ENCODE data around the gene OR6S1.
"Not testable (repeated sequence)": the region's sequence is repeated elsewhere in the genome, so short reads cannot be mapped to it uniquely, and the experiment has no call there.

Gene OR6S1

GRCh38 chr14:20610002-20610765 lies 31.3 kb downstream of the OR6S1 start:
- peak in 1 of 2 experiments; percentile 61 for DNase-seq (ENCODE audit: low read depth in 2 of 2)

- DNase-seq (ENCODE audit: low read depth in 2 of 2), result peak; percentile 69 to 70
These were observed 32.1 kb downstream of the OR6S1 start for GRCh38 chr14:20609215-20610001.

- DNase-seq (ENCODE audit: low read depth in 2 of 2), result no peak
These were observed 32.9 kb downstream of the OR6S1 start for GRCh38 chr14:20608383-20609110.

- no peak for DNase-seq (ENCODE audit: low read depth in 2 of 2)
These were observed 33.9 kb downstream of the OR6S1 start for GRCh38 chr14:20607617-20608016.

- no peak for DNase-seq (ENCODE audit: low read depth in 2 of 2)
These were observed 34.6 kb downstream of the OR6S1 start for GRCh38 chr14:20606902-20607242.

- DNase-seq (ENCODE audit: low read depth in 2 of 2), result no peak
These were observed 35.1 kb downstream of the OR6S1 start for GRCh38 chr14:20606190-20606901.

- DNase-seq (ENCODE audit: low read depth in 2 of 2), result no peak
These were observed 37.4 kb downstream of the OR6S1 start for GRCh38 chr14:20603813-20604690.

- no peak for DNase-seq (ENCODE audit: low read depth in 2 of 2)
These were observed 38.9 kb downstream of the OR6S1 start for GRCh38 chr14:20602583-20602982.

GRCh38 chr14:20601522-20601921 lies 40.0 kb downstream of the OR6S1 start:
- no peak for DNase-seq (ENCODE audit: low read depth in 2 of 2)

- DNase-seq (ENCODE audit: low read depth in 2 of 2), result no peak
These were observed 44.4 kb downstream of the OR6S1 start for GRCh38 chr14:20597108-20597507.

GRCh38 chr14:20595726-20596125 lies 45.8 kb downstream of the OR6S1 start:
- DNase-seq (ENCODE audit: low read depth in 2 of 2), result not testable (repeated sequence)

GRCh38 chr14:20592574-20592973 lies 48.9 kb downstream of the OR6S1 start:
- DNase-seq (ENCODE audit: low read depth in 2 of 2), result no peak

- DNase-seq (ENCODE audit: low read depth in 2 of 2), result no peak
These were observed 50.3 kb downstream of the OR6S1 start, which contains the start of gene RNASE12 for GRCh38 chr14:20591235-20591634. TSS of gene RNASE12 (minus strand) at chr14:20591376. CDS start at chr14:20590723, 653 bp downstream.
